HFFc6 (cell line): ENCODE measurements around the gene INPP5K. TPM values are rescaled to one million over a fixed set of nuclear protein-coding genes. Genes with fewer than 3 reads are reported as not detected.
A peak's percentile ranks its signal among the peaks of the same experiment; 100 is the strongest.

Experiments used
- DNase-seq: peaks from one replicate; pipeline ENCODE4 v3.0.0-alpha.2; 2018
- H3K27ac Mint-ChIP-seq: 2 replicates; pipeline ENCODE4 v1.8.0; 2020; ENCODE audit warnings: mild to moderate bottlenecking, mixed read lengths
- H3K27me3 Mint-ChIP-seq: 2 replicates; pipeline ENCODE4 v1.8.0; 2021; ENCODE audit warnings: mild to moderate bottlenecking, moderate library complexity, mixed read lengths; ENCODE audit not compliant: insufficient read depth
- H3K36me3 Mint-ChIP-seq: 2 replicates; pipeline ENCODE4 v1.8.0; 2021; ENCODE audit warnings: low read depth, mixed read lengths
- H3K4me1 Mint-ChIP-seq: 2 replicates; pipeline ENCODE4 v1.8.0; 2020; ENCODE audit warnings: low read depth, mixed read lengths
- H3K4me3 Mint-ChIP-seq: 2 replicates; pipeline ENCODE4 v1.8.0; 2020; ENCODE audit warnings: mild to moderate bottlenecking, moderate library complexity, mixed read lengths
- H3K9me3 Mint-ChIP-seq: 2 replicates; pipeline ENCODE4 v1.8.0; 2020; ENCODE audit warnings: mild to moderate bottlenecking, mixed read lengths
- total RNA-seq, 6 experiments: library from RNA; stranded (reverse); fragmentation: NEBNext Ultra II Directional; extraction: Animal tissue kit (Norgen Biotek cat#: 25700); gene quantifications; 2 replicates in 1 of 6; 3 replicates in 5 of 6; pipeline ENCODE4 v1.2.3, GENCODE V29; 2021
- TF ChIP-seq, protein P1 (sequence below): fragments of 200-600 bp; sonication (generic); IDR thresholded peaks from 2 replicates; pipeline ENCODE4 v1.5.0; 2021; ENCODE audit warnings: antibody characterized with exemption, mild to moderate bottlenecking

The INPP5K gene
- total RNA-seq, 6 experiments from 2014 or later: 18.2 to 23.5 (median 20.3) TPM

DNA sequence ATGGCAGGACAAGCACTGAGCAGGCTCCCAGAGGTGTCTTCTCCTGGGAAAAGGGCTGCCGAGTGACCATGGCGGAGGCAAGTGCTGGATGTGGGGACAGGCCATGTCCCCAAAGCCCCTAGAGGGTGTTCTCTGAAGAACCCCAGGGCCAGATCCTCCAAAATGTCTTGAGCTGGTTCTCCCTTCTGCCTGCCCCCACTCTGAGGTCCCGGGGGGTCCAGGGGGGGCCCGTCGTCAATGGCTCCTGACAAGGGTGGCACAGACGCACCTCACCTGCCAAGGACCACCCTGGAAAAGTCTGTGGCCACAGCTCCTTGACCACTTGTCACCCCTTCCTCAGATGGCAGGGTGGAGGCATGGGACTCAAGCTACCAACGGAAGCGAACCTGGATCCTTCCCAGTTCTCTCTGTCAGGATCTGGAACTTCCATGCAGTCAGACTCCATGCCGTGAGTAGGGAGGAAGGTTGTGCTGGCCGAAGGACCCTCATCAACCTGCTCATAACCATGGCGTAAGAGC lies 21.6 kb downstream of the INPP5K start:
- H3K27ac Mint-ChIP-seq: no peak overlapping the region
- H3K4me1 Mint-ChIP-seq: peaks cover 29% of the 10 kb centered on the region
- DNase-seq: no peak
- H3K27me3 Mint-ChIP-seq: no peaks in the 10 kb centered on the region
- H3K9me3 Mint-ChIP-seq: no peaks in the 10 kb centered on the region
- TF ChIP-seq, protein P1, sequence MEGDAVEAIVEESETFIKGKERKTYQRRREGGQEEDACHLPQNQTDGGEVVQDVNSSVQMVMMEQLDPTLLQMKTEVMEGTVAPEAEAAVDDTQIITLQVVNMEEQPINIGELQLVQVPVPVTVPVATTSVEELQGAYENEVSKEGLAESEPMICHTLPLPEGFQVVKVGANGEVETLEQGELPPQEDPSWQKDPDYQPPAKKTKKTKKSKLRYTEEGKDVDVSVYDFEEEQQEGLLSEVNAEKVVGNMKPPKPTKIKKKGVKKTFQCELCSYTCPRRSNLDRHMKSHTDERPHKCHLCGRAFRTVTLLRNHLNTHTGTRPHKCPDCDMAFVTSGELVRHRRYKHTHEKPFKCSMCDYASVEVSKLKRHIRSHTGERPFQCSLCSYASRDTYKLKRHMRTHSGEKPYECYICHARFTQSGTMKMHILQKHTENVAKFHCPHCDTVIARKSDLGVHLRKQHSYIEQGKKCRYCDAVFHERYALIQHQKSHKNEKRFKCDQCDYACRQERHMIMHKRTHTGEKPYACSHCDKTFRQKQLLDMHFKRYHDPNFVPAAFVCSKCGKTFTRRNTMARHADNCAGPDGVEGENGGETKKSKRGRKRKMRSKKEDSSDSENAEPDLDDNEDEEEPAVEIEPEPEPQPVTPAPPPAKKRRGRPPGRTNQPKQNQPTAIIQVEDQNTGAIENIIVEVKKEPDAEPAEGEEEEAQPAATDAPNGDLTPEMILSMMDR: no peak
- H3K4me3 Mint-ChIP-seq: no peak overlapping the region
- peaks cover 5% of the 10 kb centered on the region; the same call in 1 of the 2 replicates for H3K36me3 Mint-ChIP-seq

DNA sequence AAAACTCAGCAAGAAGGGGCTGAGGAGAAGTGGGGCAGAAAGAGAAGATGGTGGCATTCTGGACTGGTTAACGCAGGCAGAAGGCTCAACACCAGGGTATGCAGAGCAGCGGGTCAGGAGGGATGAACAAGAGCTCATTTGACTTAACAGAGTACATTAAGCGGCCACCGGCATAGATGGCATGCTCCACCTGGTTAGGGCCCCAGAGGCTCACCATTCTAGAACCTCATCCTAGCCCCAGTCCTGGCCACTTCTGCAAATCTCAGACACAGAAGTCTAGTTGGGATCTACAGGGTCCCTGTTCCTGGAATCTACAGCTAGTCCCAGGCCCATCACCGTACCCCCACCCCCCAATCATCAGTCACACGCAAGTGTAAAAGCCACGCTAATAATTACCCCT lies 22.2 kb downstream of the INPP5K start:
- Mint-ChIP-seq H3K4me1 (peaks cover 31% of the 10 kb centered on the region), H3K4me3 (no peak overlapping the region), H3K9me3 (no peaks in the 10 kb centered on the region), H3K27ac (no peak overlapping the region), H3K36me3 (peaks cover 5% of the 10 kb centered on the region; the same call in 1 of the 2 replicates), H3K27me3 (no peaks in the 10 kb centered on the region; the same call in 1 of the 2 replicates)
- no peak for DNase-seq
- TF ChIP-seq, protein P1: no peak

DNA sequence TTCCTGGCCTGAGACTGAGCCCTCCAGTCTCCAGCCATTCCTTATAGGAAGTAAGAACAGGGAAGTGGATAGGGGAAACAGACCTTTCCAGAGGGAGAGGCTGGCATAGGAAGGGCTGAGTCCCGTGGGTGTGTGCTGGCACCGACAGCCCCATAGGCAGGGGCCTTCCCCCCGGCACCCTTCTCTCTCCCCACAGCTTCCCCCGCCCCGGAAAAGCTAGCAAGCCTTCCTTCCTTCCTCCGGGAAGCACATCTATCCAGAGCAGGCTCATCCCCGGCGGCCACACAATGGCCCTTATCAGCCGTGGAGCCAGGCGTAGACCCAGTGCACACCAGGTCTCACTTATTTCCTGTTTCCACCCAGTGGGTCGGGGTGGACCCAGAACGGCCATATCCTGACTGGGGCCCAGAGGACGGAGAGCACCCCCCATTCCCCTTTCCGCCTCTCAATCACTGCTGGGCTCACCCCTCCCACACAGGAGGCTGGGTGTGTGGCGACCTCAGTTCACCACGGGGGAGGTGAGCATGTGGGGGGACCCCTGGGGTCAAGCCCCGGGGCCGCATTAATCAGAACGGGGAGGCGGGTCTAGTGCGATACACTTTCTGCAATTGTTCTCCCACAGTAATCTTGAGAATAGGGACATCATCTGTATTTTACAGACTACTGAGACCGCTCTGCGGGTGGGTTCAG lies 23.0 kb downstream of the INPP5K start:
- no peak overlapping the region; the same call in 1 of the 2 replicates for H3K4me3 Mint-ChIP-seq
- H3K9me3 Mint-ChIP-seq: no peaks in the 10 kb centered on the region
- TF ChIP-seq, protein P1: no peak
- no peaks in the 10 kb centered on the region; the same call in 1 of the 2 replicates for H3K27me3 Mint-ChIP-seq
- no peak for DNase-seq
- peaks cover 5% of the 10 kb centered on the region; the same call in 1 of the 2 replicates for H3K36me3 Mint-ChIP-seq
- no peak overlapping the region for H3K27ac Mint-ChIP-seq
- peaks cover 32% of the 10 kb centered on the region for H3K4me1 Mint-ChIP-seq

DNA sequence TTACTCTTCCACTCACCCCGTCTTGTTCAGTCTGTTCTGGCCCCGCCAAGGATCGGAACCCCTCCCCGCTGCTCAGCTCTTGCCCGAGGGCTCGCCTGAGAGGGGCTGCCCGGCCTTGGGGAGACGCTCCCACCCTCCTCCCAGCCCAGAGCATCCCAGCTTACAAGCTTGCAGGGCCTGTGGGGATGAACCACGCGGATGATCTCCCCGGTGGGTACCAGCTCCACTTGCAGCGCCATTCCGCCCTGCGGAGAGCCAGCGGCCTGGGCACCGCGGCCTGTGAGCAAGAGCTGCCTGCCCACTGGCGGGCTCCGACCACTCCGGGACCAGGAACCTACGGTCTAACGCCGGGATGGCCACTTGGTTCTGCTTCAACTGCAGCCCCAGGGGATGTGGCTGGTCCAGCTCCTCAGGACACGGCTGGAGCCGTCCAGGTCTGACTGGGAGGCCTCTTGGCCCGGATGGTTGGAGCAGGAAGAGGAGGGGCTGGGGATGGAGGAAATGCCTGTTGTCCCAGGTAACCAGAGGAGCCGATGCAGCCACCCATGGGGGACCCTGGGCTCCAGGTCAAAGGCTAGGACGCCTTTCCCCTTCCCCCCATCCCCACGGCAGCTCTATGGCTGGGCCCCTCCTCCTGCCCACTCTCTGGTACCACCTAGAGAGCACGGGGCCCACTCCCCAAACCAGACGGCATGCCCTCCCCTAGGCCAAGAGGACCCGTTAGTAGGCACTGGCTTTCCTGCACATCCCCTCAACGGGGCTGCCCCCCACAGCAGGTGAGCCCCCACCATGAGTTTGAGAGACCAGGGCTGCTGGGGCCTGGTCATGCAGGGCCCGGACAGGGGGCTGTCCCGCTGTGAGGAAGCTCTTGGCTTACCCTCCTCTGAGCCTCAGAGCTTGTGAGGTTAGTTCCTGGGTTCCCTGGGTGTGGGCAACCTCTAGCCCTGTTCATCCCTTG lies 23.9 kb downstream of the INPP5K start, which contains the start of gene MYO1C:
MYO1C (minus strand) TSS at position 438 of the 958 bp plus-strand sequence; CDS start at position 239, 199 bp downstream.
- no peak for DNase-seq
- no peaks in the 10 kb centered on the region; the same call in 1 of the 2 replicates for H3K27me3 Mint-ChIP-seq
- peak within 1 kb of the TSS; percentile 81 for H3K27ac Mint-ChIP-seq

More for the DNA sequence above, 23.9 kb downstream of the INPP5K start, which contains the start of gene MYO1C:
- Mint-ChIP-seq H3K9me3 (no peaks in the 10 kb centered on the region), H3K4me1 (peaks cover 29% of the 10 kb centered on the region), H3K36me3 (peaks cover 5% of the 10 kb centered on the region; the same call in 1 of the 2 replicates), H3K4me3 (peak within 1 kb of the TSS; percentile 88)
- TF ChIP-seq, protein P1: no peak
